GM21447 (cell line): ENCODE results near the gene SYVN1.
"Not testable (repeated sequence)": the region's sequence is repeated elsewhere in the genome, so short reads cannot be mapped to it uniquely, and the experiment has no call there.

Source experiments
- ATAC-seq: cut with Tn5 transposase; IDR thresholded peaks from one replicate; pipeline ENCODE4 v1.9.1; 2021; ENCODE audit not compliant: unreplicated experiment

SYVN1 gene

DNA sequence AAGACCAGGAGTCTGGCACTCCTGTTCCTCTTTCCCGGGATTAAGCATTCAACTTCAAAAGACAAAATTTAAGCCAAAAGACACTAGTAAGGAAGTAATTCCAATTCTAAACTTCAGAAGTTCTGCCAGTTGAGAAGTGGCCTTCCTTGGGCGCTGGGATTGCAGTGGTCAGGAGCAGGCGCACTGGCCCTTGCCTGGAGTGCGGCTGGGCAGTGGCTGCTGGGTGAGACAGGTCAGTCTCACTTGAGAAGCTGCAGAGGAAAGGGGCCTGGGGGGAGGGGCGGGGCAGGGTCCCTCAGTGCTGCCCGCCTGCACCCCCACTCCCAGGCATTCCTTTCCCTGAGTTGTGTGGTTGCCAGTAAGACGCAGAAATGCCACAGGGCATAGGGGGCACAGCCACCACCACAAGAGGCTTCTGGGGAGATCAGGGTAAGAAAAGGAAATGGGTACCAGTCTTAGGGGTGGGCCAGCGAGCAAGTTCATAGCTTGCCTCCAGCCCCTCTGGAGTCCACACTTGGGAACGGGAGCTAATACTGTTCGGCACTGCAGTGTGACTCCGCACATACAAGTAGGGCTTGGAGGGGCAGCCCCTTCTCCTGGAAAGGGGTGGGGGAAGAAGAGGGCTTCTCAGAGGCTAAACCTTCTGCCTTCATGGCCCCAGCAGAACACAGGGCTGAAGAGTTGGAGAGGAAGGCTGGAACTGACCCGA, 6.7 kb downstream of the SYVN1 start:
- no peak for ATAC-seq

GRCh38 chr11:65126624-65127274, 7.6 kb downstream of the SYVN1 start:
- no peak for ATAC-seq

DNA sequence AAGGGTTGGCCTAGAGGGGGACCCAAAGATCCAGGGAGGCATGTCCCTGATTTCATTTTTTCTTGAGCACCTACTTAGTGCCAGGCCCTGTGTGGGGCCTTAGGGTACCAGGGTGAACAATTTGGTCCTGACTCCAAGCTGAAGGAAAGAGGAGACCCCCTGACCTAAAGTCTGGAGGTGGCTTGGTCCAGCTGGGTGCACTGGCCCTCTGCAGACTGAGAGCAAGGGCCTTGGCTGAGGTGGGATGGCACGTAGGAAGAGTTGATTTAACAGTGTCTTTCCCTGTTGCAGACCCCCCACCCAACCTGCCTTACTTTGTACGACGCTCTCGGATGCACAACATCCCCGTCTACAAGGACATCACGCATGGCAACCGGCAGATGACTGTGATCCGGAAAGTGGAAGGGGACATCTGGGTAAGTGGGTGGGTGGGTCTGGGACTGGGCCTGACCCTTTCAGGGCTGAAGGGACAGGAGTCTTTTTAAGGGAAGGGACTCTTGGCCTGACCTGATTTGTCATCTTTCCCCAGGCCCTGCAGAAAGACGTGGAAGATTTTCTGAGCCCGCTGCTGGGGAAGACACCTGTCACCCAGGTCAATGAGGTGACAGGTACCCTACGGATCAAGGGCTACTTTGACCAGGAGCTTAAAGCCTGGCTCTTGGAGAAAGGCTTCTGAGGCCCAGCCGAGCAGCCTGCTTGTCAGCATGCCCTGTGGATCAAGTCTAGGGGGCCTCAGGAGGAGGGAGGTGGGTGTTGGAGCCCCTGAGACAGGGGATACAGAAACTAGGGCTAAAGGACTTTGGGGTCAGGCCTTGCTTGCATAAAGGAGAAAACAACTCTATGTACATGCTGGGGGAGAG, 8.9 kb downstream of the SYVN1 start:
- no peak for ATAC-seq

DNA sequence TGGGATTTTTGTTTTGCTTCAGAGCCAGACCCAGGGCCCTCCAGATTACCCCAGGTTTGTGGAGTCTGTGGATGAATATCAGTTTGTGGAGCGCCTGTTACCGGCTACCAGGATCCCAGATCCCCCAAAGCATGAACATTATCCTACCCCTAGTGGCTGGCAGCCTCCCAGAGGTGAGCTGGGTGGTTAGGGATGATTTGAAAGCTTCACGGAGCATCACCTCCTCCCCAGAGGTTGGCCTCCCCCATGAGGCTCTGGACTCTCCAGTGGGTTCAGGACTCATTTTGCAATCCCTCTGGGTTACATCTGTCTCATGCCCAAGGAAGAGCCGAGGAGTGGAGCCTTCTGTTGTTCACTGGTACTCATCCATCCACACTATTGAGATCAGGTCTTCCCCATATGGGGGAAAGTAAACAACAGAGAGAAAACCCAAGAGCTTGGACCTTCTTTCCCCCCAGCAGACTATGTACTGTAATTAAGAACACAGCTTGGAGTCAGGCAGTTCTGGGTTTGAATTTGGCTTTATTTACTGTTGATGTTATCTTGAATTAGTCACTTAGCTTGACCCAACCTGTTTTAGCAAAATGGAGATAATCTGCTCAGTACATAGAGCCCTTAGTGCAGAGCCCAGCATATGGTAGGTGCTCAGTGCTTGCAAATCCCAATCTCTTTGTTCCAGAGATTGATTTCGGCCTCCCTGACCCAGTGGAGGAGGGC, 9.7 kb downstream of the SYVN1 start:
- no peak for ATAC-seq

GRCh38 chr11:65121865-65122696, 12.2 kb downstream of the SYVN1 start, which contains the start of the genes FAU and MRPL49:
TSS of gene FAU (minus strand) at chr11:65122134. CDS start at chr11:65121813, 321 bp downstream.
TSS of gene MRPL49 (plus strand) at chr11:65122321. CDS start at chr11:65122347, 26 bp downstream.
- peak; percentile 54 for ATAC-seq

DNA sequence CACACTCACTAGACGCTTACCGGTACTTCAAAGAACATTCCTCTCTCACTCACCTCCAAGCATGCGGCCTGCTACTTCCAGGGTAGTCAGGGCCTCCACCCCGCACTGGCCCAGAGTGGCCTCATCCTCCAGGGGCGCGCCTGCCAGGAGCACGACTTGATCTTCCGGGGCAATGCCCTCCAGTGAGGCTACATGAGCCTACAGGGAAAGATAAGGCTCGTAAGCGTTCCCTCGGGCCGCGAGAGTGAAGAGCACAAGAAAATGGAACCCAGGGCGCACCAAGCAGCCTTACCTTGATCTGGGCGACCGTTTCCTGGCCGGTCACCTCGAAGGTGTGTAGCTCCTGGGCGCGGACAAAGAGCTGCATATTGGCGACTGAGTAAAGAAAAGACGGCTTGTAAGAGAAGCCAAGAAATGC, 12.9 kb downstream of the SYVN1 start:
- ATAC-seq, result no peak

DNA sequence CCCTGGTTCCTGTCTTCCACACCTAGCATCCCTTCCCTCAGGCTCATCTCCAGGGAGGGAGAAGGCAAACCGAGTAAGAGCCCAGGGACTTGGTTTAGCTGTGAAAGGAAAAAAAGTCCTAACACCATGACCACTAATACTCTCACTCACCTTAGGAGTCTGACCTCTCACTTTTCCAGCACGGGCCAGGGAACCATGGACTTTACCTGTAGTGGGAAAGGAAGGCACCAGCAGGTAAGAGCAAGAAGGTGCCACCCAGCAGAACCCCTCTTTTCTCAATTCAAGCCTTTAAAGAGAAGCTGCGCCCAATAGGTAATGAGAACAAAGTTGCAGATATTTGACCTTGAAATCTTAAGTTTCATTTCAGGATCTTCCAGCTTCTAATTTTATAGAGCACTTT, 13.5 kb downstream of the SYVN1 start:
- ATAC-seq, result no peak

- no peak for ATAC-seq
These were observed 14.7 kb downstream of the SYVN1 start for GRCh38 chr11:65119670-65119995.

DNA sequence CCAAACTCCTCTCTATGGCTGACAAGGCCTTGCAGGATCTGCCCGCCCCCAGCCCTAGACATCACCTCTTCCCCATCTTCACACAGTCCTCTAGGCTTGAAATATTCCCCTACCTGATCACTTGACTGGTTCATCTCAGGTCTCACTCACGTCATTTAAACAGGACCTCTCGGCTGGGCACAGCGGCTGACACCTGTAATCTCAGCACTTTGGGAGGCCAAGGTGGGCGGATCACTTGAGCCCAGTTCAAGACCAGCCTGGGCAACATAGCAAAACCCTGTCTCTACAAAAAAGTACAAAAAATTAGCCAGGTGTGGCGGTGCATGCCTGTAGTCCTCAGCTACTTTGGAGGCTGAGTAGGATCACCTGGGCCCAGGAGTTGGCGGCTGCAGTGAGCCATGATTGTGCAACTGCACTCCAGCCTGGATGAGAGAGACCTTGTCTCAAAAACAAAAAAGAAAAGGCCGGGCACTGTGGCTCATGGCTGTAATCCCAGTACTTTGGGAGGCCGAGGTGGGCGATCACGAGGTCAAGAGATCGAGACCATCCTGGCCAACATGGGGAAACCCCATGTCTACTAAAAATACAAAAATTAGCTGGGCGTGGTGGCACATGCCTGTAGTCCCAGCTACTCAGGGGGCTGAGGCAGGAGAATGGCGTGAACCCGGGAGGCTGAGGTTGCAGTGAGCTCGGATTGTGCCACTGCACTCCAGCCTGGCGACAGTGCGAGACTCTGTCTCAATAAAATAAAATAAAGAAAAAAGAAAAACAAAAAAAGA, 15.2 kb downstream of the SYVN1 start:
- not testable (repeated sequence) for ATAC-seq

DNA sequence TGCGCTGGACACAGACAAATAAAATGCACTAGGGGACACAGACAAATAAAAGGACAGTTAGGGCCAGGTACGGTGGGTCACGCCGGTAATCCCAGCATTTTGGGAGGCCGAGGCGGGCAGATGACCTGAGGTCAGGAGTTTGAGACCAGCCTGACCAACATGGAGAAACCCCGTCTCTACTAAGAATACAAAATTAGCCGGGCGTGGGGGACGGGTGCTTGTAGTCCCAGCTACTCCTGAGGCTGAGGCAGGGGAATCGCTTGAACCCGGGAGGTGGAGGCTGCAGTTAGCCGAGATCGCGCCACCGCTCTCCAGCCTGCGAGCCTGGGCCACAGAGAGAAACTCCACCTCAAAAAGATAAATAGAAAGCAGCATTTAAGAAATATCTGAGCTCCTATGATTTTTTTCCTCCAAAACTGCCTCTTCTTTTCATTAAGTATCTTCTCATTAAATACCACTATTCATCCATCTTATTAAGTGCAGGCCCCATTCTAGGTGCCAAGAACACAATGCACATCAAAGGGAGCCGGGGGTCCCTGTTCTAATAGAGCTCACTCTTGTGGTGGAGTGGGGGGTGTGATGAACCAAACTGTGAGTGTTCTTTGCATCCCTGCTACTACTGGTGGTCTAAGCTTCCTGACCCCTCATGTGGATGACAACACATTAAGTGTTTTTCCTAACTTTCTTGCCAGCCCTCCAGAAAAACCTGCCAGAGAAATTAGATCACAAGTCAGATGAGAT, 16.1 kb downstream of the SYVN1 start:
- ATAC-seq, result no peak

DNA sequence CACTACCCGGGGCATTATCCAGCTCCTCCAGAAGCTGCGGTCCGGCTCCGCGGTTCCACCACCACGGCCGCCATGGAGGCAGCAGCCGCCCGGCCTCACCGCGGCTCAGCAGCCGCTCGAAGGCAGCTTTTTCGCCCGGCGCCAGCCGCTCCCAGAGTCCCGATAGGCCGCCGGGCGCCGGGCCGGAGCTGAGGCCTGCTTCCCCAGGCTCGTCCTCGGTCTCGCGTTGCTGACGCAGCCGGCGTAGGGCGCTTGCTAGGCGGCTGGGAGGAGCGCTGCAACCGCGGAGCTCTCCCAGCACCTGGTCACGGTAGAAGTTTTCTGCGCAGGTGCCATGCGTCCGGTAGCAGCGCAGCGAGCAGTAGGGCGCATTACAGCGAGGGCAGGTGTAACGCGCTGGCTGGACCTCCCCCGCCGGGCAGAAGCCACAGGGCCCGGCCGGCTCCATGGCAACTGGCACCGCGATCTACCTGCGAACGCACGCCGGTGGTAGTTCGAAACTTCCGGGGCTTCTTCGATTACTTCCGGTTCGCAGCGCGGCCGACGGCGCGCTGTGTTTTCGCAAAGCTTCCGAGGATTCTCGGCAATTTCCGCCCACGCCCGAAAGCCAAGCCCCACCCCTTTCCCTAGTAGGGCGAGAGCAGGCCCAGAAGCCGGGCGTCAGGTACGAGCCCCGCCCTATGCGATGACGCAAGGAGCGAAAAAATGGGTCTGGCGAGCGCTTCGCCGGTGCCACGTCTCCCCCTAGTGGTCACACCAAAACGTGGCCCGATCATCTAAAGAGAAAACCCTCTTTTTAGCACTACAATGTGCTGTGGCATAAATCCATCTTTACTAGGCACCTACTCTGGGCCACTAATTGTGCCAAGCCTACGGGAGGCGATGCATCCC, 16.9 kb downstream of the SYVN1 start, which contains the start of gene ZNHIT2:
TSS of gene ZNHIT2 (minus strand) at position 496 of the 891 bp plus-strand sequence. CDS start at position 448, 48 bp downstream.
- ATAC-seq, result peak; percentile 57

- no peak for ATAC-seq
These were observed 17.7 kb downstream of the SYVN1 start for GRCh38 chr11:65116370-65117205.

GRCh38 chr11:65115361-65116082, 18.8 kb downstream of the SYVN1 start:
- ATAC-seq, result no peak

GRCh38 chr11:65114538-65115171, 19.7 kb downstream of the SYVN1 start:
- no peak for ATAC-seq

- ATAC-seq, result no peak
These were observed 20.5 kb downstream of the SYVN1 start for GRCh38 chr11:65113839-65114238.

DNA sequence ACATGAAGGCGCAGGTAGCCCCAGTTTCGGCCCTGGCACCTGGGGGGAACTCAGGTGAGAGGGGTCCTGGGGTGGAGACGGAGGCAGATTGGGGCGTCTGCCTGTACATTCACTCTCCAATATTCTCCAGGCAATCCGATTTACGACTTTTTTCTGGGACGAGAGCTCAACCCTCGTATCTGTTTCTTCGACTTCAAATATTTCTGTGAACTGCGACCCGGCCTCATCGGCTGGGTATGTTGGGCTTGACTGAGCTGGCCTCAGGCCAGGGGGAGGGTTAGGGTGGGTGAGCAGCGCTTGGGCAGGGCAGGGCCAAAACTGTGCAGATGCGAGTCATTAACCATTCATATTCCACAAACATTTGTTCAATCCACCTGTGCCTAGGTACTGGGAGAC, 21.0 kb downstream of the SYVN1 start:
- no peak for ATAC-seq
